DOHH2 (cell line): Measurements from ENCODE around the gene MXRA7.
"Not testable (repeated sequence)": the region's sequence is repeated elsewhere in the genome, so short reads cannot be mapped to it uniquely, and the experiment has no call there.

Source experiments
- H3F3A ChIP-seq: fragments of 200-600 bp; sonication (generic), shearing (Covaris generic); 2 replicates; pipeline ENCODE4 v1.6.0; 2016; ENCODE audit warnings: antibody characterized with exemption, mild to moderate bottlenecking; ENCODE audit not compliant: control insufficient read depth, insufficient read depth
- H3K27ac ChIP-seq: fragments of 200-600 bp; sonication (generic); 2 replicates; pipeline ENCODE4 v1.5.1; 2014; ENCODE audit warnings: low read depth, mild to moderate bottlenecking, low read length, moderate library complexity
- H3K27me3 ChIP-seq: fragments of 200-600 bp; sonication (generic); 2 replicates; pipeline ENCODE4 v1.6.1; 2014; ENCODE audit warnings: mild to moderate bottlenecking, low read length, mixed read lengths; ENCODE audit not compliant: control insufficient read depth
- H3K36me3 ChIP-seq: fragments of 200-600 bp; sonication (generic); 2 replicates; pipeline ENCODE4 v1.6.1; 2014; ENCODE audit warnings: mild to moderate bottlenecking, low read length, moderate library complexity, mixed read lengths; ENCODE audit not compliant: control insufficient read depth
- H3K4me1 ChIP-seq: fragments of 200-600 bp; sonication (generic); 2 replicates; pipeline ENCODE4 v1.6.1; 2014; ENCODE audit warnings: mild to moderate bottlenecking, low read length, mixed read lengths; ENCODE audit not compliant: control insufficient read depth
- H3K4me2 ChIP-seq: fragments of 200-600 bp; sonication (generic); 2 replicates; pipeline ENCODE4 v1.6.0; 2014; ENCODE audit warnings: mild to moderate bottlenecking, low read length, moderate library complexity
- H3K4me3 ChIP-seq: fragments of 200-600 bp; sonication (generic); 2 replicates; pipeline ENCODE4 v1.5.1; 2014; ENCODE audit warnings: mild to moderate bottlenecking, low read length, mixed read lengths
- H3K79me2 ChIP-seq: fragments of 200-600 bp; sonication (generic); 2 replicates; pipeline ENCODE4 v1.6.1; 2014; ENCODE audit warnings: mild to moderate bottlenecking, low read length, mixed read lengths; ENCODE audit not compliant: control insufficient read depth
- H3K9me2 ChIP-seq: fragments of 200-600 bp; sonication (generic); replicated peaks from 2 replicates; pipeline ENCODE4 v1.6.1; 2014; ENCODE audit warnings: mild to moderate bottlenecking, low read length, mixed read lengths; ENCODE audit not compliant: control insufficient read depth
- H3K9me3 ChIP-seq: fragments of 200-600 bp; sonication (generic); 2 replicates; pipeline ENCODE4 v1.6.1; 2014; ENCODE audit warnings: antibody characterized with exemption, low read length, mixed read lengths; ENCODE audit not compliant: control insufficient read depth, insufficient read depth
- H4K20me1 ChIP-seq: fragments of 200-600 bp; sonication (generic); 2 replicates; pipeline ENCODE4 v1.6.0; 2014; ENCODE audit warnings: low read depth, mild to moderate bottlenecking, antibody characterized with exemption, low read length, moderate library complexity; ENCODE audit not compliant: control insufficient read depth, insufficient read depth
- EZH2phosphoT487 ChIP-seq: fragments of 200-600 bp; sonication (generic); IDR thresholded peaks from 2 replicates; pipeline ENCODE4 v1.6.1; 2017; ENCODE audit warnings: borderline replicate concordance, mild to moderate bottlenecking, antibody characterized with exemption, low read length, moderate library complexity, mixed read lengths
- TF ChIP-seq, protein P1 (sequence below): fragments of 200-600 bp; sonication (generic); IDR thresholded peaks from one replicate; pipeline ENCODE4 v1.5.1; 2014; ENCODE audit warnings: antibody characterized with exemption, mild to moderate bottlenecking, low read depth, low read length; ENCODE audit not compliant: poor library complexity, severe bottlenecking

Gene MXRA7

DNA sequence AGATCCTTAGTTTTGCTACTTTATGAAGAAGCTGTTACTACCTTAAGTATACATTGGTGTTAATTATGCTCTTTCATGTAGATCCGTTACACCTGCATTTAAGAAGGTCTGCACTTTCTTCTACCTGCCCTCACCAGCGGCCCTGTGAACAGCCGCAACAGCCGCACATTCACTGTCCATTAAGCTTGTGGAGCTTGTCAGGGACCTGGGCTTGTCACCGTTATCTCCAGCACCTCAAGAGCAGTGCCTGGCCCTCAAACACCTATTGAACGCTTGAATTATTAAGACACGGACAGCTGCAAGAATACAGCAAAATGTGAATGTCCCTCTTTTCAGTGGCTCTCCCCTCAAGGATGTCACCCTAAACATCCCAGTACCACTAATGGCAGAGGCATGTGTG lies 3.0 kb upstream of the MXRA7 start:
- Histone ChIP-seq H3K4me3 (no peak overlapping the region), H3K4me1 (peaks cover 18% of the 10 kb centered on the region), H3K4me2 (no peak overlapping the region), H3K79me2 (no peaks in the 10 kb centered on the region), H3K27ac (no peak overlapping the region), H3K27me3 (peaks cover 21% of the 10 kb centered on the region), H3K9me2 (no peaks in the 10 kb centered on the region), H4K20me1 (no peaks in the 10 kb centered on the region), H3F3A (peaks cover 7% of the 10 kb centered on the region), H3K36me3 (peaks cover 48% of the 10 kb centered on the region), H3K9me3 (no peaks in the 10 kb centered on the region)
- no peak for TF ChIP-seq EZH2phosphoT487
- TF ChIP-seq, protein P1, sequence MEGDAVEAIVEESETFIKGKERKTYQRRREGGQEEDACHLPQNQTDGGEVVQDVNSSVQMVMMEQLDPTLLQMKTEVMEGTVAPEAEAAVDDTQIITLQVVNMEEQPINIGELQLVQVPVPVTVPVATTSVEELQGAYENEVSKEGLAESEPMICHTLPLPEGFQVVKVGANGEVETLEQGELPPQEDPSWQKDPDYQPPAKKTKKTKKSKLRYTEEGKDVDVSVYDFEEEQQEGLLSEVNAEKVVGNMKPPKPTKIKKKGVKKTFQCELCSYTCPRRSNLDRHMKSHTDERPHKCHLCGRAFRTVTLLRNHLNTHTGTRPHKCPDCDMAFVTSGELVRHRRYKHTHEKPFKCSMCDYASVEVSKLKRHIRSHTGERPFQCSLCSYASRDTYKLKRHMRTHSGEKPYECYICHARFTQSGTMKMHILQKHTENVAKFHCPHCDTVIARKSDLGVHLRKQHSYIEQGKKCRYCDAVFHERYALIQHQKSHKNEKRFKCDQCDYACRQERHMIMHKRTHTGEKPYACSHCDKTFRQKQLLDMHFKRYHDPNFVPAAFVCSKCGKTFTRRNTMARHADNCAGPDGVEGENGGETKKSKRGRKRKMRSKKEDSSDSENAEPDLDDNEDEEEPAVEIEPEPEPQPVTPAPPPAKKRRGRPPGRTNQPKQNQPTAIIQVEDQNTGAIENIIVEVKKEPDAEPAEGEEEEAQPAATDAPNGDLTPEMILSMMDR, result no peak

DNA sequence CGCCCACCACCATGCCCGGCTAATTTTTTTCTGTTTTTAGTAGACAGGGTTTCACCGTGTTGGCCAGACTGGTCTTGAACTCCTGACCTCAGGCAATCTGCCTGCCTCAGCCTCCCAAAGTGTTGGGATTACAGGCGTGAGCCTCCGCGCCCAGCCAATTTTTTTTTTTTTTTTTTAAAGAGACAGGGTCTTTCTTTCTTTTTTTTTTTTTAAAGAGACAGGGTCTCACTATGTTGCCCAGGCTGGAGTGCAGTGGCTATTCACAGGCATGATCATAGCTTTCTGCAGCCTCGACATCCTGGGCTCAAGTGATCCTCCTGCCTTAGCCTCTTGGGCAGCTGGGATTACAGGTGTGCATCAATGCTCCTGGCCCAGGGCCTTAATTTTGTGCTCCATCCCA lies 1.6 kb upstream of the MXRA7 start:
- H3K27ac ChIP-seq, H3K9me3 ChIP-seq, H3K9me2 ChIP-seq, H3K4me3 ChIP-seq, H3F3A ChIP-seq, H4K20me1 ChIP-seq, H3K4me2 ChIP-seq, H3K79me2 ChIP-seq: not testable (repeated sequence)
- Histone ChIP-seq H3K27me3 (peaks cover 27% of the 10 kb centered on the region), H3K36me3 (peaks cover 37% of the 10 kb centered on the region), H3K4me1 (peaks cover 18% of the 10 kb centered on the region)

DNA sequence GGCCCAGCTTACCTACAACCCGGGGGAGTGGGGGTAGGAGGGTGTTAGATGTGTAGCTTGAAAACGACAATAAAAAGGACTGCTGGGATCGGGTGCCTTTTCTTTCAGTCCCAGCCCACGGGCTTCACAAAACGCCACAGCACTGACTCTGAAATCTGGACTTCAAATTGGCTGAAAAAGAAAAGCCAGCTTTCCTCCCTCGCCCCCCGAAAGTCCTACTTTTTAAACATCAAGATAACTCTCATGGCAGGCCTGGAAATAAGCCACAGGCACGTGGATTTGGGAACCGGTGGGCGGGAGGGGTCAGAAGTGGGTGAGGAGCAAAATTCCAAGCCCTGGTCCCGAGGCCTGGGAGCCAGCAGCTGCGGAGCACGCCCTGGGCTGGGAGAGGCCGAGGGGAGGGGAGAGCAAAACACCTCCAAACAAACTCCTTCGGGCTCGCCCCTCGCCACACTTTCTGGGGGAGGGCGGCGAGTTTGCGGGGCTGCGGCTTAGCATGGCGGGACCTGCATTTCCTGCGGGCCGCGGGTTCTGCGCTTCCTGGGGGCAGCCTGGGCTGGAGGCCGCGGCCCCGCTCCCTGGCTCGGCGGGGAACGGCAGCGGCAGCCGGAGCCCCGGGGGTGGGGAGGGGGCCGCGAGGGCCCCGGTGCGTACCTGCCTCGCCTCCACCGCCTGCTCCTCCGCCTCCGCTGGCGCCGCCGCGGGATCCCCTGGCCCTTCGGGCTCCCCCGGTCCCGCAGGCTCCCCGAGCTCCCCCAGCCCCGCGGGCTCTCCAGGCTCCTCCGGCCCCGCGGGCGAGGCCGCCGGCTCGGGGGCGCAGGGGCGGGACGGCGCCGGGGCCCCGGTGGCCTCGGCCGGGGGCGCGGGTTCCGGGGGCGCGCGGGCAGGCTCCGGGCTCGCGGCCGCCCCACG lies 558 bp downstream of the MXRA7 start:
- not testable (repeated sequence) for H4K20me1 ChIP-seq, H3K27ac ChIP-seq, H3K9me3 ChIP-seq, H3F3A ChIP-seq, H3K9me2 ChIP-seq, H3K79me2 ChIP-seq
- H3K4me3 ChIP-seq, result peak overlapping the region; percentile 47
- H3K36me3 ChIP-seq, result peaks cover 17% of the 10 kb centered on the region
- TF ChIP-seq EZH2phosphoT487, result peak; percentile 67; the same call in 1 of the 2 replicates
- peak overlapping the region; percentile 51 for H3K4me2 ChIP-seq
- peaks cover 27% of the 10 kb centered on the region for H3K27me3 ChIP-seq
- peaks cover 12% of the 10 kb centered on the region for H3K4me1 ChIP-seq

DNA sequence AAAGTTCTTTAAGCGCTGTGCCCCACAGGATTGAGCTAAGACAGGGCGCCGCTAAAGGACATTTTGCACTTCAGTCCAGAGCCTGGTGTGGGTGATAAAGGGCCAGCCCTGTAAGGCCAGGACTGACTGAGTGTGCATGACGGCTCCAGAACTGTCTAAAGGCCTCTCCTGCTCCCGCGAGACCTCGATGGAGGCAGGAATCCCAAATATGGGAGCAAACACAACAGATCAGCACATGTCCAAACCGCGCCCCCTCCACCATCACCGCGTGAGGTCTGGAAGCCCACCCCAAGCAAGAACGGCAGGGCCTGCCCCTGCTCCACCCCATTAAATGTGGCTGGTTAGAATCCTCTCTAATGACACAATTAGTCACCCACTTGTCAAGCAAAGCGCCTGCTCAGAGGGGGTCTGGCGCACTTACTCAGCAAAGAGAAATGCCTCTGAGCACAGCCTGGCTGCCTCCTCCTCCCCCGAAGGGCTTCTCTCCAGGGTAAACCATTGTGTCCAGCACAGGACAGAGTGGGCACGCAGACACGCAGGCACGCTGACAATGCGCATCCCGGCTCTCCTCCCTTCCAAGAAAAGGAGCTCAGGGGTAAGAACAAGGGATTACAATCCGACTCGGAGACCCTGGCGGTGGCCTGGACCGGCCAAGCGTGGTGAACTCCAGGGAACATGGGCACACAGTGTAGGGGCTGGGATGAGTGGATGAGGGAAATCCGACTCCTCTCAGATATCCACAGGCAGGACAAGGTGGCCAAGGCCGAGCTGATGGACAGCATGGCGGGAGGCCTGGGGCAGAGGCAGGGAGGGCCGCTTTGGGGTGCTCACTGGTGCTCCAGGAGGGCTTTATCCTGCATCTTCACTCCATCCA lies 1.5 kb downstream of the MXRA7 start:
- no peak overlapping the region; the same call in 1 of the 2 replicates for H3K4me2 ChIP-seq
- H3K4me1 ChIP-seq, result peaks cover 7% of the 10 kb centered on the region
- peaks cover 27% of the 10 kb centered on the region for H3K27me3 ChIP-seq
- TF ChIP-seq EZH2phosphoT487, result no peak
- TF ChIP-seq, protein P1, result no peak
- no peak overlapping the region for H3K27ac ChIP-seq
- H3K4me3 ChIP-seq, result no peak overlapping the region
- peaks cover 7% of the 10 kb centered on the region for H3F3A ChIP-seq
- no peaks in the 10 kb centered on the region for H3K9me2 ChIP-seq
- peaks cover 13% of the 10 kb centered on the region; the same call in 1 of the 2 replicates for H3K36me3 ChIP-seq
- no peaks in the 10 kb centered on the region for H4K20me1 ChIP-seq
- H3K9me3 ChIP-seq, result no peaks in the 10 kb centered on the region
- H3K79me2 ChIP-seq, result no peaks in the 10 kb centered on the region
